GM21576 (cell line): ENCODE measurements around the gene STIM1.

ENCODE experiments used
- ATAC-seq: cut with Tn5 transposase; IDR thresholded peaks from one replicate; pipeline ENCODE4 v1.9.1; 2021; ENCODE audit warnings: mild to moderate bottlenecking, moderate library complexity; ENCODE audit not compliant: unreplicated experiment

Gene STIM1

GRCh38 chr11:3830088-3830487 is 25.4 kb upstream of the STIM1 start:
- ATAC-seq: no peak

- ATAC-seq: no peak
Observed at GRCh38 chr11:3830730-3831129, 24.7 kb upstream of the STIM1 start.

GRCh38 chr11:3831378-3832239 is 23.9 kb upstream of the STIM1 start:
- ATAC-seq: no peak

GRCh38 chr11:3832816-3833215 is 22.6 kb upstream of the STIM1 start:
- ATAC-seq: no peak

- no peak for ATAC-seq
Observed at GRCh38 chr11:3833449-3833848, 22.0 kb upstream of the STIM1 start.

- no peak for ATAC-seq
Observed at GRCh38 chr11:3834349-3834663, 21.2 kb upstream of the STIM1 start.

GRCh38 chr11:3834664-3835461 is 20.6 kb upstream of the STIM1 start:
- ATAC-seq: no peak

- no peak for ATAC-seq
Observed at GRCh38 chr11:3835751-3836150, 19.7 kb upstream of the STIM1 start.

GRCh38 chr11:3836903-3837302 is 18.6 kb upstream of the STIM1 start:
- ATAC-seq: no peak

GRCh38 chr11:3837793-3838192 is 17.7 kb upstream of the STIM1 start:
- ATAC-seq: no peak

- ATAC-seq: no peak
Observed at GRCh38 chr11:3838504-3838903, 17.0 kb upstream of the STIM1 start.

GRCh38 chr11:3840004-3840869 is 15.2 kb upstream of the STIM1 start:
- no peak for ATAC-seq

GRCh38 chr11:3840870-3841425 is 14.5 kb upstream of the STIM1 start, which contains the start of gene RHOG:
Gene RHOG (minus strand): TSS chr11:3840959. CDS start chr11:3828138, 12,821 bp downstream.
- peak; percentile 22 for ATAC-seq

- peak; percentile 44 for ATAC-seq
Observed at GRCh38 chr11:3841426-3842350, 13.8 kb upstream of the STIM1 start.

- no peak for ATAC-seq
Observed at GRCh38 chr11:3843326-3843725, 12.1 kb upstream of the STIM1 start.

GRCh38 chr11:3845246-3845645 is 10.2 kb upstream of the STIM1 start:
- no peak for ATAC-seq

- ATAC-seq: no peak
Observed at GRCh38 chr11:3845670-3846069, 9.8 kb upstream of the STIM1 start.

GRCh38 chr11:3849297-3849874 is 6.1 kb upstream of the STIM1 start:
- no peak for ATAC-seq

GRCh38 chr11:3853545-3853842 is 2.0 kb upstream of the STIM1 start:
- no peak for ATAC-seq
